NOMO-1 treated with DMSO at 0.1 percent for 48 hours (cell line): ENCODE results near the gene PRAMEF4.
"Not testable (repeated sequence)": the region's sequence is repeated elsewhere in the genome, so short reads cannot be mapped to it uniquely, and the experiment has no call there.

Experiments used
- DNase-seq: peaks from one replicate; lab custom pipeline; 2025; ENCODE audit not compliant: unreplicated experiment; lab: John Stamatoyannopoulos, UW

Gene PRAMEF4

GRCh38 chr1:12886101-12886500 lies at the start of gene PRAMEF4:
Gene PRAMEF4 (minus strand): TSS chr1:12886201. CDS start chr1:12883394, 2,807 bp downstream.
- DNase-seq, result not testable (repeated sequence)

DNA sequence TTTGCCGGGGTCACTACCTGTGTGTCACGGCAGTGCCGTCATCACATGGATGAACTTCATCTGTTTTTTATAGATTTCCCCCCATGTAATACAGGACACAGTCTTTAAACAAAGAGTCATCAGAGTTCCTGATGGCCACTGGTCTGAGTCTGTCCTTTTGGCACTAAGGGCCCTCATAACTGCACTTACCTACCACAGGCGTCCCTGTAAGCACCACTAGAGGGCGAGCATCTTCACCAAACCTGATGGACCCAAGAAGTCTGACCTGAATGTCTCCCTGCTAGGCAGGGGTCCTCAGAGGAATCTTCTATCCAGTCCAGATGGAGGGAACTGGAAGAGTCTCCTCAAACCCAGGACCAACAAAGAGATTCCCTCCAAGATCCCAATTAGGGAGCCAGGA lies 38.4 kb upstream of the PRAMEF4 start:
- DNase-seq, result not testable (repeated sequence)

DNA sequence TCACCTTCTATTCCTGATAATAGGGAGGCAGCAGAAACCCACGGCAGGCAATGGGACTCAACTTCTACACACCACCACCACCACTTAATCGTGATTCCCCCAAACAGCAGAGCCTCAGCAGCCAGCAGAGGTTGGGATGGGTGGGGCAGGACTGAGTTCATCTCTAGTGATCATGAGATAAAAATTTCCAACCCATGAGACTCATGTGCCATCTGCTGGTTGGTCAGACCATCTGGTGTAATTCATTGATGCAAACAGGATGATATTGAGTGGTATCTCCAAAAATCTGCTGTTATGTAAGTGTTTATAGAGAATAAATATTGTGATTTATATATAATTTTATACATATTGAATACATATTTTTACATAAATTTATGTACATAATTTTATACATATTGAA lies 35.7 kb upstream of the PRAMEF4 start:
- DNase-seq, result not testable (repeated sequence)

GRCh38 chr1:12916310-12916709 lies 30.3 kb upstream of the PRAMEF4 start, which contains the start of gene PRAMEF7:
Gene PRAMEF7 (plus strand): TSS chr1:12916610. CDS start chr1:12917693, 1,083 bp downstream.
- DNase-seq, result not testable (repeated sequence)

GRCh38 chr1:12903793-12904572 lies 18.0 kb upstream of the PRAMEF4 start:
- not testable (repeated sequence) for DNase-seq

GRCh38 chr1:12899186-12899585 lies 13.2 kb upstream of the PRAMEF4 start:
- DNase-seq, result not testable (repeated sequence)

GRCh38 chr1:12898170-12898569 lies 12.2 kb upstream of the PRAMEF4 start, which contains the start of gene PRAMEF10:
Gene PRAMEF10 (minus strand): TSS chr1:12898270. CDS start chr1:12895847, 2,423 bp downstream.
- DNase-seq, result not testable (repeated sequence)

- DNase-seq, result not testable (repeated sequence)
These were observed 7.5 kb downstream of the PRAMEF4 start for GRCh38 chr1:12878453-12878852.

DNA sequence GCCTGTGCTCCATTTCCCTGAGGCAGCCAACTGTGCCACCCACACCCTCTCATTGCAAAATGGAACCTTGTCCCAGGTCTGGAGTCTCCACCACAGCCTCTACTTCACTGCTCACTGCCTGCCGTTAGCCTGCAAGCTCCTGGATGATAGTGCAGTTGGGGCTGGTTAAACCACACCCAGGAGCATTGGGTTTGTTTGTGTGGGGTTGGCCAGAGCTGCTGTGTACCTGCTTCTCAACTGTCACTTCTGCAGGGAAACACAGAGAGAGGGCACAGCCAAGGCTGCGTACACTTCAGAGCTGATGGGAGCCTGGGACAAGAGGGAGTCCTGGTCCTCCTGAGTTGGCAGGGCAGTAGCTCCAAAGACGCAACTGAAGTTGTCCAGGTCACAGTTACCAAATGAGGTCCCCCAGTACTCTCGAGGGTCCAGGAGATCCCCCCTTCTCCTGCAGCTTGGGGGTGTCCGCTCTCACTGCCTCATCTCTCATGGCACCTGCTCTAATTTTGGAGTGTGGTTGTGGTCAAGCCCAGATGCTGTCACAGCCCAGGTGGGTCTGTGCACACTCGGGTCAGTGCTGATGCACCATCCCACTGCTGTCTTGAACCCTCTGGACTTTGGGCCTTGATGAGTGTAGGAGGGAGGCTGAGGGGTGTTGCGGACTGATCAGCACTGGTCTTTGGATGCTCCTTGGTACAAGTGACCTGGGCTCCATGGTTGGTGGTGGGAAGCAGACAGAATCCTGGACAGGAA lies 22.7 kb downstream of the PRAMEF4 start:
- not testable (repeated sequence) for DNase-seq

DNA sequence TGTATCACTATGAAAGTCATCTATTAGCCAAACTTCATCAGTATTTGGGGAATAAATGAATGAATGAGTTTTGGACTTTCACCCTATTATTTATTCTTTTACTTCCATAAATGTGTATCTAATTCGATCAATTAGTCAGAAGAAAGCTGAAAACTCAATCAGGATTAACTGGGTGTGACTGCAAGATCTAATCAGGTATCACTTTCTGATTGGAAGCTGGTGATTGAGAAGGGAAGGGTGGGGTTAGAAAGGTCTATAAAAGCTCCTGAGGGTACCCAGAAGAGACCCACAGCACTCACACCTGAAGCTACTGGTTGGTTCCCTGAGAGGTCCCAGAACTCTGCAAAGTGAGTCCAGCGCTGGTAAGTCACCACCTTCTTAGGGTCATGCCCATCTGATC lies 29.2 kb downstream of the PRAMEF4 start, which contains the start of gene PRAMEF2:
TSS of gene PRAMEF2 (plus strand) at position 301 of the 400 bp plus-strand sequence. CDS start 1,924 bp downstream, outside the sequence.
- DNase-seq, result not testable (repeated sequence)

- DNase-seq, result no peak
These were observed 34.2 kb downstream of the PRAMEF4 start for GRCh38 chr1:12851779-12852178.

- DNase-seq, result not testable (repeated sequence)
These were observed 37.4 kb downstream of the PRAMEF4 start, which contains the start of gene HNRNPCL1 for GRCh38 chr1:12848620-12849019. Gene HNRNPCL1 (minus strand): TSS chr1:12848720. CDS start chr1:12848289, 431 bp downstream.

DNA sequence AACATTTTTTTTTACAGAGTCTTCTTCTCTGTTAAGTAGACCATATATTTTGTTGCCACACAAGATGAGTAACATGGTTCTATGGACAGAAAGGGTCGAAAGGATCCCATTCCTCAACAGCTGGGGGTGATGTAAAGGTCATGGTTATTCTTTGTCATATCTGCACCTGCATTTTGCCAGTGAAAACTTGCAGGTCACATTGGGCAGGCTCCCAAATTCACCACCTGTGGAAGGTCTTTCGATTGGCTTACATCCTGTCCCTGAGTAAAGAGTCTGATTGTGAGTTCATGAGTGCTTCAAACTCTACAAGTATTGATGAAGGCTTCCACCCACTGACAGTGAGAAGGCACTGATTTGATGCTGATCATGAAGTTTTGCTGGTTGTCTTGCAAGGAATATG lies 52.8 kb downstream of the PRAMEF4 start:
- DNase-seq, result not testable (repeated sequence)

DNA sequence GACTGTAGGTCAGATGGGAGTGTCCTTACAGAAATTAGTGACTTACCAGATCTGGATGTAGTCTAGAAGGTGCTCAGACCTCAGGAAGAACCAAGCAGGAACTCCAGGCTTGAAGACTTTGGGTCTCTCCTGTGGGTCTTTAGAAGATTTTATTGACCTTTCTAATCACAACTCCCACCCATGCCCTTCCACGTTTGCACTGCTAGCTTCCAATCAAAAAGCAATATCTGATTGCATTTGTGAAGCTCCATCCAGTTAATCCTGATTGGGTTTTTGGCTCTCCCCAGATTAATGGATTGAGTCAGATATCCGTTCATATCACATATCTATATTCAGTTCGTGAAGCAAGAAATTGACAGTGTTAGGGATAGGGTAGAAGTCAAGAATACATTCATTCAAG lies 54.7 kb downstream of the PRAMEF4 start, which contains the start of gene PRAMEF11:
TSS of gene PRAMEF11 (minus strand) at position 101 of the 400 bp plus-strand sequence. CDS start 2,621 bp downstream, outside the sequence.
- DNase-seq, result not testable (repeated sequence)
